ENCODE data around the gene COA6.

GRCh38 chr1:234398849-234399381 lies 25.7 kb downstream of the COA6 start:
- TF ChIP-seq POLR2A (IDR thresholded peaks at IDR 0.05), result no peak
- TF ChIP-seq CTCF (IDR thresholded peaks at IDR 0.05), result no peak
